MCF 10A (cell line): ENCODE data around the gene MDFIC. TPM values are rescaled to one million over a fixed set of nuclear protein-coding genes. Genes with fewer than 3 reads are reported as not detected.

Source experiments
- BruUV-seq: library from RNA; stranded (reverse); fragments of 400-500 nt; replicated peaks from 2 replicates; lab custom pipeline; 2021; lab: Mats Ljungman, UMichigan
- CTCF ChIA-PET: fragments of 300-600 bp; sonication (Branson Sonifier 250); formaldehyde crosslinking; extraction: SDS; loops from one replicate; lab custom pipeline; 2021; ENCODE audit warnings: antibody characterized with exemption, inconsistent platforms; lab: Yijun Ruan, JAX
- POLR2A ChIA-PET: fragments of 300-600, 350-650 bp; sonication (Branson Sonifier 250); formaldehyde crosslinking; extraction: SDS; loops from one replicate; lab custom pipeline; 2020; ENCODE audit warnings: antibody characterized with exemption, inconsistent platforms; lab: Yijun Ruan, JAX
- DNase-seq: peaks from one replicate; pipeline ENCODE4 v3.0.0-alpha.2; 2018; ENCODE audit not compliant: unreplicated experiment
- H3K27ac Mint-ChIP-seq: one replicate; pipeline ENCODE4 v1.8.0; 2022; ENCODE audit warnings: mild to moderate bottlenecking, low read depth, mixed read lengths; ENCODE audit not compliant: unreplicated experiment
- H3K27me3 Mint-ChIP-seq: one replicate; pipeline ENCODE4 v1.8.0; 2022; ENCODE audit warnings: mixed read lengths; ENCODE audit not compliant: insufficient read depth, unreplicated experiment
- H3K36me3 Mint-ChIP-seq: one replicate; pipeline ENCODE4 v1.8.0; 2022; ENCODE audit warnings: mild to moderate bottlenecking, moderate library complexity, mixed read lengths; ENCODE audit not compliant: insufficient read depth, unreplicated experiment
- H3K4me1 Mint-ChIP-seq: one replicate; pipeline ENCODE4 v1.8.0; 2022; ENCODE audit warnings: mixed read lengths; ENCODE audit not compliant: insufficient read depth, unreplicated experiment
- H3K4me3 Mint-ChIP-seq: one replicate; pipeline ENCODE4 v1.8.0; 2022; ENCODE audit warnings: mild to moderate bottlenecking, moderate library complexity, mixed read lengths; ENCODE audit not compliant: unreplicated experiment
- H3K9me3 Mint-ChIP-seq: one replicate; pipeline ENCODE4 v1.8.0; 2022; ENCODE audit warnings: mixed read lengths; ENCODE audit not compliant: unreplicated experiment
- CTCF ChIP-seq: fragments of 200-600 bp; IDR thresholded peaks from one replicate; pipeline ENCODE4 v1.8.0; 2022; ENCODE audit warnings: antibody characterized with exemption, mild to moderate bottlenecking; ENCODE audit not compliant: unreplicated experiment
- intact Hi-C: fragments of 100-400 bp; cut with micrococcal nuclease; formaldehyde crosslinking; loops from 2 replicates; pipeline ENCODE4 v1.14.1; 2022
- total RNA-seq: library from RNA; stranded (reverse); gene quantifications from 2 replicates; pipeline ENCODE4 v1.2.3, GENCODE V29; 2022

The MDFIC gene
- total RNA-seq, 1 experiment from 2014 or later, result 7.8 TPM

- ChIA-PET CTCF (no interaction called here), POLR2A (interaction anchor here (0.7 to 1.6 kb wide), 2 partner anchors 53 to 65 kb away, joined by 3 to 4 read pairs; no protein-coding TSS in a partner anchor)
- no peak overlapping the region for H3K4me3 Mint-ChIP-seq
- peaks cover 12% of the 10 kb centered on the region for H3K4me1 Mint-ChIP-seq
- H3K27ac Mint-ChIP-seq, result no peak overlapping the region
- no peak for TF ChIP-seq CTCF
- intact Hi-C loops, result no loop called here
- no peaks in the 10 kb centered on the region for H3K27me3 Mint-ChIP-seq
- peak; percentile 73 for DNase-seq
- no peaks in the 10 kb centered on the region for H3K9me3 Mint-ChIP-seq
- BruUV-seq, result no TSS peak
- H3K36me3 Mint-ChIP-seq, result no peaks in the 10 kb centered on the region
These were observed 67.0 kb downstream of the MDFIC start for GRCh38 chr7:114988755-114989375.

- POLR2A ChIA-PET, result no interaction called here
- Mint-ChIP-seq H3K27me3 (no peaks in the 10 kb centered on the region), H3K4me1 (peaks cover 12% of the 10 kb centered on the region), H3K36me3 (no peaks in the 10 kb centered on the region), H3K27ac (no peak overlapping the region), H3K9me3 (no peaks in the 10 kb centered on the region), H3K4me3 (no peak overlapping the region)
- no peak for DNase-seq
- no TSS peak for BruUV-seq
- no peak for TF ChIP-seq CTCF
- intact Hi-C loops, result no loop called here
- CTCF ChIA-PET, result interaction anchor here (0.7 to 0.9 kb wide), 2 partner anchors 126 to 1057 kb away, joined by 4 to 5 read pairs; no protein-coding TSS in a partner anchor
These were observed 67.6 kb downstream of the MDFIC start for GRCh38 chr7:114989531-114989930.

- no peaks in the 10 kb centered on the region for H3K27me3 Mint-ChIP-seq
- H3K4me3 Mint-ChIP-seq, result no peak overlapping the region
- intact Hi-C loops, result no loop called here
- peaks cover 7% of the 10 kb centered on the region for H3K9me3 Mint-ChIP-seq
- peaks cover 12% of the 10 kb centered on the region for H3K4me1 Mint-ChIP-seq
- no peak overlapping the region for H3K27ac Mint-ChIP-seq
- DNase-seq, result no peak
- CTCF ChIA-PET, result interaction anchor here (1.0 kb wide), 1 partner anchor 133 kb away, joined by 3 read pairs; no protein-coding TSS in a partner anchor
- no peak for TF ChIP-seq CTCF
- BruUV-seq, result no TSS peak
- POLR2A ChIA-PET, result interaction anchor here (1.9 kb wide), 1 partner anchor 12 kb away, joined by 6 read pairs; no protein-coding TSS in a partner anchor
- H3K36me3 Mint-ChIP-seq, result peaks cover 6% of the 10 kb centered on the region
These were observed 75.9 kb downstream of the MDFIC start for GRCh38 chr7:114997487-114998404.

- no peak overlapping the region for H3K4me3 Mint-ChIP-seq
- DNase-seq, result peak; percentile 83
- H3K9me3 Mint-ChIP-seq, result no peaks in the 10 kb centered on the region
- peaks cover 10% of the 10 kb centered on the region for H3K4me1 Mint-ChIP-seq
- ChIA-PET POLR2A (no interaction called here), CTCF (no interaction called here)
- no peaks in the 10 kb centered on the region for H3K27me3 Mint-ChIP-seq
- intact Hi-C loops, result no loop called here
- no peak overlapping the region for H3K27ac Mint-ChIP-seq
- no peak for TF ChIP-seq CTCF
- BruUV-seq, result no TSS peak
- H3K36me3 Mint-ChIP-seq, result no peaks in the 10 kb centered on the region
These were observed 82.2 kb downstream of the MDFIC start for GRCh38 chr7:115004121-115004520.
